ENCODE measurements around the gene CLASRP. TPM values are rescaled to one million over a fixed set of nuclear protein-coding genes. Genes with fewer than 3 reads are reported as not detected.
A peak's percentile ranks its signal among the peaks of the same experiment; 100 is the strongest.

The CLASRP gene
- total and polyA plus RNA-seq, 2 of the 8 experiments (the other 6 are each of a cell fraction or from before 2014, with no cell fraction given): 22.3 to 71.7 TPM

DNA sequence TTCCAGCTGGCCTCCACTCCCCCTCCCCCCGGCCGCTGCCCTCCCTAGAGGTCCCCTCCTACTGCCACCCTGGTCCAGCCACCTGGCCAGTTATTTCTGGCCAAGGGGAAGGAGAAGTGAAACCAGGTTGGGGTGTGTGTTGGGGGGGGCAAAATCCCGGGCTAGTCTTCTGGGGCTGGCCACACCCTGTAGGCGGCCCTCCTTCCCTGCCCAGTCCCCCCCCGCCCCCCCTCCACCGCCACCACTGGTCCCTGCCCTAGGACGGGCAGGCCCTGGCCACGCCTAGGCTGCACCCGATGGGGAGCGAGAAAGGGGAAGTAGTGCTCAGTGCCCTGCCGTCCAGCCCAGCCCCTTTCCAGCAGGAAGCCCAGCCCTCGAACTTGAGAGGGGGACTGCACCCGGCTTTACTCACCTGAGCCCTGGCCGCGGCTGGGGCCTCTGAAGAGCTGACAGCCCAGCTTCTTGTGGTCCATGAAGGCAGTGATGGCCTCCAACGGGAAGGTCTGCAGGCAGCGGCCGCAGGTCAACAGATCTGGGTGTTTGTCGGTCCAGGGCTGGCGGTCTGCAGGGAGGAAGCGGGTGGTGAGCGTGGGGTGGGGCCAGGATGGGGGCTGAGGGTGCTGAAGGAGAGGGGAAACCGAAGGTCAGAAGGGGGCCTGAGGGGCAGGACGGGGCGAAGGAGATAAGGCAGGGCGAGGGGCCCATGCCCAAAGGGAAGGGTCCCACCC is 36.6 kb downstream of the CLASRP start (continued):
- TF ChIP-seq KDM5A (IDR thresholded peaks at IDR 0.05; ENCODE audit: low read length) (no peak), RAD21 (IDR thresholded peaks at IDR 0.05 in 1 of 2, conservative IDR thresholded peaks at IDR 0.05 in 1 of 2; ENCODE audit: low read depth in 2 of 2, low read length in 2 of 2) (0 out of 4 replicates have a peak, but pooled peaks of 1 of the 2 experiments have one; percentile 1), SAP30 (IDR thresholded peaks at IDR 0.05; ENCODE audit: insufficient read depth, insufficient replicate concordance, low read length) (peak; percentile 71)

Measured in H1 (cell line).